GM23338 (cell line): ENCODE results near the gene TENT4A. TPM values are rescaled to one million over a fixed set of nuclear protein-coding genes. Genes with fewer than 3 reads are reported as not detected.
A peak's percentile ranks its signal among the peaks of the same experiment; 100 is the strongest.

Experiments used
- ATAC-seq: fragments of 200-7000 bp; cut with Tn5 transposase; 3 replicates; pipeline ENCODE4 v1.9.1; 2020
- DNase-seq: peaks from one replicate; pipeline ENCODE4 v3.0.0-alpha.2; 2015; ENCODE audit warnings: low spot score
- H2AFZ ChIP-seq: fragments of 200-600 bp; sonication (generic); 2 replicates; pipeline ENCODE4 v1.8.0; 2016; ENCODE audit warnings: antibody characterized with exemption, mild to moderate bottlenecking, moderate library complexity
- H3F3A ChIP-seq: fragments of 200-600 bp; sonication (generic); replicated peaks from 2 replicates; pipeline ENCODE4 v1.8.0; 2017; ENCODE audit warnings: antibody characterized with exemption, mixed run types, low read depth
- H3K27ac ChIP-seq: fragments of 200-600 bp; sonication (generic); 2 replicates; pipeline ENCODE4 v1.6.1; 2016; ENCODE audit warnings: low read depth
- H3K27me3 ChIP-seq: fragments of 200-600 bp; sonication (generic); 2 replicates; pipeline ENCODE4 v1.8.0; 2016; ENCODE audit warnings: mild to moderate bottlenecking, mixed run types, moderate library complexity; ENCODE audit not compliant: insufficient read depth
- H3K36me3 ChIP-seq: fragments of 200-600 bp; sonication (generic); 2 replicates; pipeline ENCODE4 v1.8.0; 2016; ENCODE audit warnings: mild to moderate bottlenecking; ENCODE audit not compliant: insufficient read depth
- H3K4me1 ChIP-seq: fragments of 200-600 bp; sonication (generic); 2 replicates; pipeline ENCODE4 v1.8.0; 2016; ENCODE audit warnings: mild to moderate bottlenecking, moderate library complexity; ENCODE audit not compliant: insufficient read depth
- H3K4me2 ChIP-seq: fragments of 200-600 bp; sonication (generic); 2 replicates; pipeline ENCODE4 v1.7.1; 2017; ENCODE audit warnings: mixed run types
- H3K4me3 ChIP-seq: fragments of 200-600 bp; sonication (generic); 2 replicates; pipeline ENCODE4 v1.6.1; 2016; ENCODE audit warnings: mixed run types
- H3K79me2 ChIP-seq: fragments of 200-600 bp; sonication (generic); replicated peaks from 2 replicates; pipeline ENCODE4 v1.8.0; 2017; ENCODE audit warnings: mild to moderate bottlenecking; ENCODE audit not compliant: insufficient read depth
- H3K9me2 ChIP-seq: fragments of 200-600 bp; sonication (generic); 2 replicates; pipeline ENCODE4 v1.8.0; 2017; ENCODE audit not compliant: insufficient read depth
- H4K20me1 ChIP-seq: fragments of 200-600 bp; sonication (generic); replicated peaks from 2 replicates; pipeline ENCODE4 v1.8.0; 2017; ENCODE audit warnings: mild to moderate bottlenecking; ENCODE audit not compliant: insufficient read depth
- H3K27ac Mint-ChIP-seq: 2 replicates; pipeline ENCODE4 v1.8.0; 2020; ENCODE audit warnings: inconsistent platforms, mild to moderate bottlenecking, moderate library complexity, mixed read lengths
- H3K27me3 Mint-ChIP-seq: 3 replicates; pipeline ENCODE4 v1.8.0; 2022; ENCODE audit warnings: low read depth, mild to moderate bottlenecking, moderate library complexity, mixed read lengths, inconsistent platforms; ENCODE audit not compliant: insufficient read depth, poor library complexity
- H3K36me3 Mint-ChIP-seq: 3 replicates; pipeline ENCODE4 v1.8.0; 2021; ENCODE audit warnings: low read depth, mild to moderate bottlenecking, inconsistent platforms, moderate library complexity, mixed read lengths
- H3K4me1 Mint-ChIP-seq: 3 replicates; pipeline ENCODE4 v1.8.0; 2020; ENCODE audit warnings: mild to moderate bottlenecking, inconsistent platforms, mixed read lengths
- H3K4me3 Mint-ChIP-seq: 3 replicates; pipeline ENCODE4 v1.8.0; 2021; ENCODE audit warnings: moderate library complexity, mild to moderate bottlenecking, inconsistent platforms, mixed read lengths
- H3K9me3 Mint-ChIP-seq: 3 replicates; pipeline ENCODE4 v1.8.0; 2020; ENCODE audit warnings: moderate library complexity, mild to moderate bottlenecking, inconsistent platforms, mixed read lengths
- CTCF ChIP-seq, 2 experiments: fragments of 200-600 bp in 1 of 2; sonication (generic) in 1 of 2; conservative IDR thresholded peaks; 2 replicates each; pipeline versions ENCODE4 v1.5.1 to v1.6.1; 2016 to 2017; ENCODE audit warnings: antibody characterized with exemption in 2 of 2, low read depth in 2 of 2, mild to moderate bottlenecking in 2 of 2, moderate library complexity in 1 of 2
- ETS1 ChIP-seq: IDR thresholded peaks from 2 replicates; pipeline ENCODE4 v1.6.1; 2016; ENCODE audit warnings: antibody characterized with exemption
- EZH2phosphoT487 ChIP-seq: fragments of 200-600 bp; sonication (generic); IDR thresholded peaks from one replicate; pipeline ENCODE4 v1.8.1; 2018; ENCODE audit warnings: antibody characterized with exemption; ENCODE audit not compliant: unreplicated experiment
- JUNB ChIP-seq: IDR thresholded peaks from one replicate; pipeline ENCODE4 v1.6.1; 2016; ENCODE audit warnings: antibody characterized with exemption; ENCODE audit not compliant: unreplicated experiment
- NANOG ChIP-seq: IDR thresholded peaks from 2 replicates; pipeline ENCODE4 v1.6.1; 2016; ENCODE audit warnings: antibody characterized with exemption, borderline replicate concordance
- POLR2AphosphoS5 ChIP-seq: IDR thresholded peaks from 2 replicates; pipeline ENCODE4 v1.6.1; 2016; ENCODE audit warnings: antibody characterized with exemption, low read depth
- REST ChIP-seq: IDR thresholded peaks from one replicate; pipeline ENCODE4 v1.6.1; 2018; ENCODE audit warnings: antibody characterized with exemption; ENCODE audit not compliant: unreplicated experiment
- ZNF331 ChIP-seq: fragments of 250-450 bp; sonication (Bioruptor Pico); IDR thresholded peaks from 2 replicates; pipeline ENCODE4 v1.5.0; 2020; ENCODE audit warnings: low read depth, mild to moderate bottlenecking, moderate library complexity
- polyA plus RNA-seq: library from polyadenylated mRNA; unstranded; fragments of >200 nt; fragmentation: Nextera tagmentation; extraction: Ambion mirVana; gene quantifications from 2 replicates; pipeline ENCODE4 v1.2.1, GENCODE V29; 2016
- total RNA-seq: library from RNA; depleted of rRNA; stranded (reverse); fragments of >200 nt; shearing (Covaris generic); gene quantifications from 2 replicates; pipeline ENCODE4 v1.2.3, GENCODE V29; 2014

Gene TENT4A
- total and polyA plus RNA-seq, 2 experiments from 2014 or later = 5.3 to 24.0 TPM

GRCh38 chr5:6758236-6758635 lies 45.0 kb downstream of the TENT4A start:
- peaks cover 4% of the 10 kb centered on the region for H4K20me1 ChIP-seq
- H2AFZ ChIP-seq = no peak overlapping the region
- ATAC-seq (no peak), DNase-seq (no peak)
- Mint-ChIP-seq H3K27ac (peak overlapping the region; percentile 77), H3K9me3 (no peaks in the 10 kb centered on the region), H3K27me3 (peaks cover 11% of the 10 kb centered on the region), H3K4me1 (no peaks in the 10 kb centered on the region), H3K36me3 (peaks cover 40% of the 10 kb centered on the region), H3K4me3 (no peak overlapping the region)
- H3K4me1 ChIP-seq = no peaks in the 10 kb centered on the region
- no peak overlapping the region for H3K4me3 ChIP-seq
- H3K36me3 ChIP-seq = peaks cover 2% of the 10 kb centered on the region
- H3K4me2 ChIP-seq = no peak overlapping the region
- H3K79me2 ChIP-seq = no peaks in the 10 kb centered on the region
- no peaks in the 10 kb centered on the region for H3K9me2 ChIP-seq
- no peak overlapping the region for H3K27ac ChIP-seq
- H3K27me3 ChIP-seq = no peaks in the 10 kb centered on the region
- H3F3A ChIP-seq = no peaks in the 10 kb centered on the region
- TF ChIP-seq ZNF331 (CRISPR knock-in tag) = no peak
- TF ChIP-seq NANOG = no peak

GRCh38 chr5:6758706-6759105 lies 45.5 kb downstream of the TENT4A start:
- H4K20me1 ChIP-seq = peaks cover 4% of the 10 kb centered on the region
- no peak for DNase-seq
- no peak overlapping the region for H2AFZ ChIP-seq
- no peaks in the 10 kb centered on the region for H3K27me3 ChIP-seq
- H3K9me3 Mint-ChIP-seq = no peaks in the 10 kb centered on the region
- TF ChIP-seq CTCF (conservative IDR thresholded peaks at IDR 0.05; ENCODE audit: low read depth in 2 of 2) = no peak
- no peak for TF ChIP-seq EZH2phosphoT487
- no peak for TF ChIP-seq JUNB
- no peak for TF ChIP-seq ETS1
- TF ChIP-seq NANOG = no peak
- no peak overlapping the region for H3K4me3 ChIP-seq
- peaks cover 11% of the 10 kb centered on the region for H3K27me3 Mint-ChIP-seq
- H3K9me2 ChIP-seq = no peaks in the 10 kb centered on the region
- no peaks in the 10 kb centered on the region for H3K4me1 ChIP-seq
- H3K4me2 ChIP-seq = no peak overlapping the region
- H3K4me3 Mint-ChIP-seq = no peak overlapping the region
- H3K27ac Mint-ChIP-seq = no peak overlapping the region
- H3K79me2 ChIP-seq = no peaks in the 10 kb centered on the region
- no peaks in the 10 kb centered on the region for H3K4me1 Mint-ChIP-seq
- H3K36me3 Mint-ChIP-seq = peaks cover 35% of the 10 kb centered on the region
- ATAC-seq = no peak
- H3K27ac ChIP-seq = no peak overlapping the region
- no peaks in the 10 kb centered on the region for H3F3A ChIP-seq
- no peaks in the 10 kb centered on the region for H3K36me3 ChIP-seq

GRCh38 chr5:6759401-6759800 lies 46.2 kb downstream of the TENT4A start:
- Histone ChIP-seq H4K20me1 (peaks cover 4% of the 10 kb centered on the region), H2AFZ (no peak overlapping the region), H3K4me1 (no peaks in the 10 kb centered on the region), H3K27ac (no peak overlapping the region), H3K27me3 (no peaks in the 10 kb centered on the region), H3K4me2 (no peak overlapping the region), H3F3A (no peaks in the 10 kb centered on the region), H3K4me3 (no peak overlapping the region), H3K36me3 (no peaks in the 10 kb centered on the region; the same call in 1 of the 2 replicates), H3K9me2 (no peaks in the 10 kb centered on the region), H3K79me2 (no peaks in the 10 kb centered on the region)
- peak; percentile 69 for ATAC-seq
- no peaks in the 10 kb centered on the region for H3K9me3 Mint-ChIP-seq
- no peaks in the 10 kb centered on the region for H3K4me1 Mint-ChIP-seq
- DNase-seq = peak; percentile 53
- H3K36me3 Mint-ChIP-seq = peaks cover 30% of the 10 kb centered on the region
- no peak overlapping the region for H3K4me3 Mint-ChIP-seq
- peaks cover 11% of the 10 kb centered on the region for H3K27me3 Mint-ChIP-seq
- no peak overlapping the region for H3K27ac Mint-ChIP-seq
- TF ChIP-seq REST = no peak
- TF ChIP-seq ETS1 = no peak
- peak; percentile 35 to 61 for TF ChIP-seq CTCF (conservative IDR thresholded peaks at IDR 0.05; ENCODE audit: low read depth in 2 of 2)
- TF ChIP-seq ZNF331 (CRISPR knock-in tag) = no peak
- no peak for TF ChIP-seq POLR2AphosphoS5
